B cell (primary cell): Measurements from ENCODE around the gene AFDN. TPM values are rescaled to one million over a fixed set of nuclear protein-coding genes. Genes with fewer than 3 reads are reported as not detected.

Source experiments
- ATAC-seq: fragments of 200-7000 bp; cut with Tn5 transposase; one replicate; pipeline ENCODE4 v1.10.0; 2021; ENCODE audit warnings: low read depth, mild to moderate bottlenecking, moderate number of reproducible peaks, moderate library complexity
- CTCF ChIA-PET: fragments of 350-600 bp; sonication (Branson Sonifier 250); formaldehyde crosslinking; loops from one replicate; lab custom pipeline; 2021; ENCODE audit warnings: antibody characterized with exemption, inconsistent platforms; lab: Charles Lee
- POLR2A ChIA-PET: fragments of 350-600 bp; sonication (Branson Sonifier 250); formaldehyde crosslinking; loops from one replicate; lab custom pipeline; 2021; ENCODE audit warnings: antibody characterized with exemption; lab: Charles Lee
- DNase-seq: peaks from one replicate; pipeline ENCODE4 v3.0.0; 2013
- H2AFZ ChIP-seq: 2 replicates; pipeline ENCODE4 v1.6.1; 2012; ENCODE audit warnings: mild to moderate bottlenecking, low read depth, low read length; ENCODE audit not compliant: insufficient read depth, poor library complexity, severe bottlenecking
- H3K27ac ChIP-seq, 2 donors: 1 replicate in 1 of 2; 2 replicates in 1 of 2; pipeline ENCODE4 v1.5.1; 2012 to 2013; ENCODE audit warnings: low read length in 2 of 2, mild to moderate bottlenecking in 2 of 2, moderate library complexity in 1 of 2
- H3K27me3 ChIP-seq, 4 experiments: fragments of 200-600 bp in 1 of 4; sonication (generic) in 1 of 4; replicated peaks in 1 of 4; 1 replicate in 2 of 4; 2 replicates in 2 of 4; pipeline versions ENCODE4 v1.6.1 to v1.7.0; 2013 to 2016; ENCODE audit warnings: low read length in 3 of 4, mild to moderate bottlenecking in 2 of 4, mixed read lengths in 1 of 4, moderate library complexity in 1 of 4; ENCODE audit not compliant: insufficient read depth in 4 of 4, control insufficient read depth in 3 of 4; ENCODE audit errors: control extremely low read depth in 1 of 4
- H3K36me3 ChIP-seq, 2 experiments: replicated peaks in 1 of 2; 1 replicate in 1 of 2; 2 replicates in 1 of 2; pipeline versions ENCODE4 v1.6.1 to v1.7.1; 2013; ENCODE audit warnings: low read length in 1 of 2; ENCODE audit not compliant: insufficient read depth in 2 of 2, control insufficient read depth in 1 of 2; ENCODE audit errors: control extremely low read depth in 1 of 2, extremely low read depth in 1 of 2
- H3K4me1 ChIP-seq, 2 donors: fragments of 200-600 bp in 1 of 2; sonication (generic) in 1 of 2; 1 replicate in 1 of 2; 2 replicates in 1 of 2; pipeline versions ENCODE4 v1.5.1 to v1.6.1; 2013 to 2017; ENCODE audit warnings: low read length in 2 of 2; ENCODE audit not compliant: control insufficient read depth in 2 of 2, insufficient read depth in 2 of 2
- H3K4me2 ChIP-seq: replicated peaks from 2 replicates; pipeline ENCODE3; 2012; ENCODE audit warnings: mild to moderate bottlenecking, low read depth, low read length; ENCODE audit not compliant: poor library complexity, severe bottlenecking
- H3K4me3 ChIP-seq, 5 experiments: fragments of 200-600 bp in 1 of 5; sonication (generic) in 1 of 5; 1 replicate in 3 of 5; 2 replicates in 2 of 5; pipeline versions ENCODE4 v1.5.1 to v1.7.0; 2011 to 2016; ENCODE audit warnings: low read length in 4 of 5, mild to moderate bottlenecking in 4 of 5, low read depth in 2 of 5, control low read depth in 1 of 5, moderate library complexity in 1 of 5; ENCODE audit not compliant: insufficient read depth in 1 of 5; ENCODE audit errors: control extremely low read depth in 1 of 5, extremely low read depth in 1 of 5
- H3K79me2 ChIP-seq: fragments of 200-600 bp; sonication (generic); one replicate; pipeline ENCODE4 v1.6.0; 2016; ENCODE audit warnings: low read length; ENCODE audit not compliant: control insufficient read depth, insufficient read depth
- H3K9ac ChIP-seq: fragments of 200-600 bp; sonication (generic); 2 replicates; pipeline ENCODE4 v1.6.1; 2017; ENCODE audit warnings: mild to moderate bottlenecking, low read length, moderate library complexity
- H3K9me3 ChIP-seq, 3 donors: one replicate each; pipeline versions ENCODE4 v1.6.1 to v1.7.1; 2013; ENCODE audit warnings: low read length in 2 of 3; ENCODE audit not compliant: control insufficient read depth in 2 of 3, insufficient read depth in 1 of 3; ENCODE audit errors: control extremely low read depth in 1 of 3
- H4K20me1 ChIP-seq: 2 replicates; pipeline ENCODE4 v1.6.0; 2012; ENCODE audit warnings: mild to moderate bottlenecking, low read length; ENCODE audit not compliant: insufficient read depth, control insufficient read depth, poor library complexity, severe bottlenecking
- H3K27ac Mint-ChIP-seq: one replicate; pipeline ENCODE4 v1.8.0; 2021; ENCODE audit warnings: mixed read lengths
- H3K27me3 Mint-ChIP-seq: one replicate; pipeline ENCODE4 v1.8.0; 2021; ENCODE audit warnings: mixed read lengths
- H3K4me1 Mint-ChIP-seq: one replicate; pipeline ENCODE4 v1.8.0; 2021; ENCODE audit warnings: mixed read lengths
- H3K4me3 Mint-ChIP-seq: one replicate; pipeline ENCODE4 v1.8.0; 2021; ENCODE audit warnings: mixed read lengths
- H3K9me3 Mint-ChIP-seq: one replicate; pipeline ENCODE4 v1.8.0; 2022; ENCODE audit warnings: mixed read lengths; ENCODE audit not compliant: insufficient read depth
- EZH2 ChIP-seq: IDR thresholded peaks from 2 replicates; pipeline ENCODE4 v1.6.1; 2012; ENCODE audit warnings: borderline replicate concordance, low read depth, mild to moderate bottlenecking, moderate library complexity, low read length; ENCODE audit not compliant: insufficient read depth, poor library complexity, severe bottlenecking
- WGBS: methylation state at CpG from one replicate; pipeline ENCODE4 v1.1.5; 2013; ENCODE audit warnings: missing lambda C conversion rate; ENCODE audit not compliant: insufficient coverage; 5-methylcytosine and 5-hydroxymethylcytosine counted together
- intact Hi-C: fragments of 100-400 bp; cut with micrococcal nuclease; formaldehyde crosslinking; loops from one replicate; pipeline ENCODE4 v1.10.0; 2022
- polyA plus RNA-seq: library from polyadenylated mRNA; depleted of rRNA; stranded (reverse); fragments of >200 nt; gene quantifications from 2 replicates; pipeline ENCODE4 v1.2.3, GENCODE V29; 2012
- total RNA-seq, 2 donors: library from RNA; stranded (reverse); fragments of 120-200 nt in 1 of 2; gene quantifications; 1 replicate in 1 of 2; 2 replicates in 1 of 2; pipeline versions ENCODE4 v1.2.3 to v1.2.4, GENCODE V29; 2013 to 2022
- TF ChIP-seq, protein P1 (sequence below): fragments of 200-600 bp; IDR thresholded peaks from one replicate; pipeline ENCODE4 v1.8.0; 2022; ENCODE audit warnings: antibody characterized with exemption, mild to moderate bottlenecking

Gene AFDN
- total and polyA plus RNA-seq, 2 donors (not counting 1 experiment from before 2014, with no cell fraction given) = 15.4 to 70.5 TPM

DNA sequence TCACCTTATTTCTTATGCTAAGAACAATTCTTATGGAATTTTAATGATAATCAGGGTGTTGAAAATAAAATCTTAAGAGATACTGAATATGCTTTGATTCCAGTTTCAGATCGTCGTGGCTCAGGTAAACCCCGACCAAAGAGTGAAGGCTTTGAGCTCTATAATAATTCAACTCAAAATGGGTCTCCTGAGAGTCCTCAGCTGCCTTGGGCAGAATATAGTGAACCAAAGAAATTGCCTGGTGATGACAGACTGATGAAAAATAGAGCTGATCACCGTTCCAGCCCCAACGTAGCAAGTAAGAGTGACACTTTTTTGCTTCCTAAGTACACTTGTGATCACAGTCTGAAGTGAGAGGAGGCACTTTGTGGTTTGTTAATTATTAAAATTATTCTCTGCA lies 119.9 kb downstream of the AFDN start:
- Histone ChIP-seq H3K27ac (no peak overlapping the region), H3K4me3 (no peak overlapping the region), H3K36me3 (peaks cover 0 to 5% of the 10 kb centered on the region in 2 experiments), H2AFZ (no peak overlapping the region), H3K9ac (no peak overlapping the region), H3K27me3 (no peaks in the 10 kb centered on the region), H3K9me3 (no peaks in the 10 kb centered on the region), H3K4me1 (no peaks in the 10 kb centered on the region), H3K4me2 (no peak overlapping the region), H3K79me2 (no peaks in the 10 kb centered on the region), H4K20me1 (no peaks in the 10 kb centered on the region)
- no peak for DNase-seq
- H3K27ac Mint-ChIP-seq = no peak overlapping the region
- H3K4me1 Mint-ChIP-seq = no peaks in the 10 kb centered on the region
- no peak overlapping the region for H3K4me3 Mint-ChIP-seq
- WGBS = 100% methylated on average over 1 of the region's 5 CpGs
- H3K27me3 Mint-ChIP-seq = no peaks in the 10 kb centered on the region
- intact Hi-C loops = no loop called here
- no peak for TF ChIP-seq EZH2
- TF ChIP-seq, protein P1, sequence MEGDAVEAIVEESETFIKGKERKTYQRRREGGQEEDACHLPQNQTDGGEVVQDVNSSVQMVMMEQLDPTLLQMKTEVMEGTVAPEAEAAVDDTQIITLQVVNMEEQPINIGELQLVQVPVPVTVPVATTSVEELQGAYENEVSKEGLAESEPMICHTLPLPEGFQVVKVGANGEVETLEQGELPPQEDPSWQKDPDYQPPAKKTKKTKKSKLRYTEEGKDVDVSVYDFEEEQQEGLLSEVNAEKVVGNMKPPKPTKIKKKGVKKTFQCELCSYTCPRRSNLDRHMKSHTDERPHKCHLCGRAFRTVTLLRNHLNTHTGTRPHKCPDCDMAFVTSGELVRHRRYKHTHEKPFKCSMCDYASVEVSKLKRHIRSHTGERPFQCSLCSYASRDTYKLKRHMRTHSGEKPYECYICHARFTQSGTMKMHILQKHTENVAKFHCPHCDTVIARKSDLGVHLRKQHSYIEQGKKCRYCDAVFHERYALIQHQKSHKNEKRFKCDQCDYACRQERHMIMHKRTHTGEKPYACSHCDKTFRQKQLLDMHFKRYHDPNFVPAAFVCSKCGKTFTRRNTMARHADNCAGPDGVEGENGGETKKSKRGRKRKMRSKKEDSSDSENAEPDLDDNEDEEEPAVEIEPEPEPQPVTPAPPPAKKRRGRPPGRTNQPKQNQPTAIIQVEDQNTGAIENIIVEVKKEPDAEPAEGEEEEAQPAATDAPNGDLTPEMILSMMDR = no peak
- ATAC-seq = no peak
- H3K9me3 Mint-ChIP-seq = no peaks in the 10 kb centered on the region
- ChIA-PET POLR2A (no interaction called here), CTCF (no interaction called here)

DNA sequence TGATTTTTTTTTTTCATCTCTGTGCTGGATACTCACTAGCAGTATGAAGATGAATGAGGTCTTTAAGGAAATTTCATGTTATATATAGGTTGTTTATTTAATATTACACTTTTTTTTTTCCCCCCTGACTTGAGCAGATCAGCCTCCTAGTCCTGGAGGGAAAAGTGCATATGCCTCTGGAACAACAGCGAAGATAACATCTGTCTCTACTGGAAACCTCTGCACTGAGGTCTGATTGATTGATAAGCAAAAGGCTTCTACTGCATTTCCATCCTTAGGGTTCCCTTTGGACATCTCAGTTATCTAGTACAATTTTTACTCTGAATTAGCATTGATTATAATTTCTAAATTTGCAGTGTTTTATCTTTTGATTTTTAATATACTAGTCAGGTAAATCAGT lies 121.0 kb downstream of the AFDN start:
- Histone ChIP-seq H3K4me1 (no peaks in the 10 kb centered on the region), H3K27me3 (no peaks in the 10 kb centered on the region), H3K79me2 (no peaks in the 10 kb centered on the region), H2AFZ (no peak overlapping the region), H3K9ac (no peak overlapping the region), H3K4me3 (no peak overlapping the region), H3K27ac (no peak overlapping the region), H4K20me1 (no peaks in the 10 kb centered on the region), H3K4me2 (no peak overlapping the region), H3K36me3 (peaks cover 0 to 5% of the 10 kb centered on the region in 2 experiments), H3K9me3 (no peaks in the 10 kb centered on the region)
- whole genome bisulfite sequencing = 100% methylated on average over 1 of the region's 1 CpG
- no peak for ATAC-seq
- Mint-ChIP-seq H3K9me3 (no peaks in the 10 kb centered on the region), H3K27me3 (no peaks in the 10 kb centered on the region), H3K4me3 (no peak overlapping the region), H3K4me1 (no peaks in the 10 kb centered on the region), H3K27ac (no peak overlapping the region)
- no peak for DNase-seq
- CTCF ChIA-PET = no interaction called here
- POLR2A ChIA-PET = no interaction called here
- intact Hi-C loops = no loop called here
- TF ChIP-seq, protein P1 = no peak
- no peak for TF ChIP-seq EZH2
